GM23338 (cell line): ENCODE measurements around the gene LPA. TPM values are rescaled to one million over a fixed set of nuclear protein-coding genes. Genes with fewer than 3 reads are reported as not detected.

Experiments used
- ATAC-seq: fragments of 200-7000 bp; cut with Tn5 transposase; 3 replicates; pipeline ENCODE4 v1.9.1; 2020
- DNase-seq: peaks from one replicate; pipeline ENCODE4 v3.0.0-alpha.2; 2015; ENCODE audit warnings: low spot score
- H2AFZ ChIP-seq: fragments of 200-600 bp; sonication (generic); 2 replicates; pipeline ENCODE4 v1.8.0; 2016; ENCODE audit warnings: antibody characterized with exemption, mild to moderate bottlenecking, moderate library complexity
- H3F3A ChIP-seq: fragments of 200-600 bp; sonication (generic); replicated peaks from 2 replicates; pipeline ENCODE4 v1.8.0; 2017; ENCODE audit warnings: antibody characterized with exemption, mixed run types, low read depth
- H3K27ac ChIP-seq: fragments of 200-600 bp; sonication (generic); 2 replicates; pipeline ENCODE4 v1.6.1; 2016; ENCODE audit warnings: low read depth
- H3K27me3 ChIP-seq: fragments of 200-600 bp; sonication (generic); 2 replicates; pipeline ENCODE4 v1.8.0; 2016; ENCODE audit warnings: mild to moderate bottlenecking, mixed run types, moderate library complexity; ENCODE audit not compliant: insufficient read depth
- H3K36me3 ChIP-seq: fragments of 200-600 bp; sonication (generic); 2 replicates; pipeline ENCODE4 v1.8.0; 2016; ENCODE audit warnings: mild to moderate bottlenecking; ENCODE audit not compliant: insufficient read depth
- H3K4me1 ChIP-seq: fragments of 200-600 bp; sonication (generic); 2 replicates; pipeline ENCODE4 v1.8.0; 2016; ENCODE audit warnings: mild to moderate bottlenecking, moderate library complexity; ENCODE audit not compliant: insufficient read depth
- H3K4me2 ChIP-seq: fragments of 200-600 bp; sonication (generic); 2 replicates; pipeline ENCODE4 v1.7.1; 2017; ENCODE audit warnings: mixed run types
- H3K4me3 ChIP-seq: fragments of 200-600 bp; sonication (generic); 2 replicates; pipeline ENCODE4 v1.6.1; 2016; ENCODE audit warnings: mixed run types
- H3K79me2 ChIP-seq: fragments of 200-600 bp; sonication (generic); replicated peaks from 2 replicates; pipeline ENCODE4 v1.8.0; 2017; ENCODE audit warnings: mild to moderate bottlenecking; ENCODE audit not compliant: insufficient read depth
- H3K9me2 ChIP-seq: fragments of 200-600 bp; sonication (generic); 2 replicates; pipeline ENCODE4 v1.8.0; 2017; ENCODE audit not compliant: insufficient read depth
- H4K20me1 ChIP-seq: fragments of 200-600 bp; sonication (generic); replicated peaks from 2 replicates; pipeline ENCODE4 v1.8.0; 2017; ENCODE audit warnings: mild to moderate bottlenecking; ENCODE audit not compliant: insufficient read depth
- H3K27ac Mint-ChIP-seq: 2 replicates; pipeline ENCODE4 v1.8.0; 2020; ENCODE audit warnings: inconsistent platforms, mild to moderate bottlenecking, moderate library complexity, mixed read lengths
- H3K27me3 Mint-ChIP-seq: 3 replicates; pipeline ENCODE4 v1.8.0; 2022; ENCODE audit warnings: low read depth, mild to moderate bottlenecking, moderate library complexity, mixed read lengths, inconsistent platforms; ENCODE audit not compliant: insufficient read depth, poor library complexity
- H3K36me3 Mint-ChIP-seq: 3 replicates; pipeline ENCODE4 v1.8.0; 2021; ENCODE audit warnings: low read depth, mild to moderate bottlenecking, inconsistent platforms, moderate library complexity, mixed read lengths
- H3K4me1 Mint-ChIP-seq: 3 replicates; pipeline ENCODE4 v1.8.0; 2020; ENCODE audit warnings: mild to moderate bottlenecking, inconsistent platforms, mixed read lengths
- H3K4me3 Mint-ChIP-seq: 3 replicates; pipeline ENCODE4 v1.8.0; 2021; ENCODE audit warnings: moderate library complexity, mild to moderate bottlenecking, inconsistent platforms, mixed read lengths
- H3K9me3 Mint-ChIP-seq: 3 replicates; pipeline ENCODE4 v1.8.0; 2020; ENCODE audit warnings: moderate library complexity, mild to moderate bottlenecking, inconsistent platforms, mixed read lengths
- EZH2 ChIP-seq: fragments of 200-600 bp; sonication (generic); IDR thresholded peaks from one replicate; pipeline ENCODE4 v1.8.0; 2017; ENCODE audit warnings: antibody characterized with exemption, mild to moderate bottlenecking, low read depth; ENCODE audit not compliant: unreplicated experiment
- EZH2phosphoT487 ChIP-seq: fragments of 200-600 bp; sonication (generic); IDR thresholded peaks from one replicate; pipeline ENCODE4 v1.8.1; 2018; ENCODE audit warnings: antibody characterized with exemption; ENCODE audit not compliant: unreplicated experiment
- NANOG ChIP-seq: IDR thresholded peaks from 2 replicates; pipeline ENCODE4 v1.6.1; 2016; ENCODE audit warnings: antibody characterized with exemption, borderline replicate concordance
- STAT1 ChIP-seq: IDR thresholded peaks from one replicate; pipeline ENCODE4 v1.6.1; 2016; ENCODE audit warnings: antibody characterized with exemption; ENCODE audit not compliant: unreplicated experiment
- ZNF114 ChIP-seq: fragments of 250-450 bp; sonication (Bioruptor Pico); IDR thresholded peaks from 2 replicates; pipeline ENCODE4 v1.5.0; 2020; ENCODE audit warnings: mild to moderate bottlenecking, moderate library complexity
- ZNF331 ChIP-seq: fragments of 250-450 bp; sonication (Bioruptor Pico); IDR thresholded peaks from 2 replicates; pipeline ENCODE4 v1.5.0; 2020; ENCODE audit warnings: low read depth, mild to moderate bottlenecking, moderate library complexity
- polyA plus RNA-seq: library from polyadenylated mRNA; unstranded; fragments of >200 nt; fragmentation: Nextera tagmentation; extraction: Ambion mirVana; gene quantifications from 2 replicates; pipeline ENCODE4 v1.2.1, GENCODE V29; 2016
- total RNA-seq: library from RNA; depleted of rRNA; stranded (reverse); fragments of >200 nt; shearing (Covaris generic); gene quantifications from 2 replicates; pipeline ENCODE4 v1.2.3, GENCODE V29; 2014
- TF ChIP-seq, protein P1 (sequence below): IDR thresholded peaks from 2 replicates; pipeline ENCODE4 v1.6.1; 2016; ENCODE audit warnings: antibody characterized with exemption
- TF ChIP-seq, protein P2 (sequence below): fragments of 250-450 bp; sonication (Bioruptor Pico); IDR thresholded peaks from 2 replicates; pipeline ENCODE4 v1.5.0; 2020; ENCODE audit warnings: mild to moderate bottlenecking, moderate library complexity

The LPA gene
- total and polyA plus RNA-seq, 2 experiments from 2014 or later = 0.17 TPM; not detected in 1

DNA sequence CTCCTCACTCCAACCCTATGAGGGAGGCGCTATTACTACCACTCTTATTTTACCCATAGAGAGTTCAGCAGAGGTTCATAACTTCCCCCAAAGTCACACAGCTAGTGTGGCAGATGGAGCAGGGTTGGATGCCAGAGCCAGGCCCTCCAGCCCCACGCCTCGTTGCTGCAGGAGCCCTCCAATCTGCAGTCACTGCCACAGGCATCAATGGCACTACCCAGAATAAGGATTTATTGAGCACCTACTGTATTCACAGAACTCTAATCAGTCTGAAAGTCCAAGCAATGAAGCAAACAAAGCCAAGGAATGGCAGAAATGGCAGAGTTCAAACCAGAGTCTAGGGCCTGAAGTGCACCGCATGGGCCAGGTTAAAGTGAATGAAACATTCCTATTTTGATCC is 144.9 kb downstream of the LPA start:
- DNase-seq (no peak), ATAC-seq (no peak)
- H4K20me1 ChIP-seq = no peaks in the 10 kb centered on the region
- no peak for TF ChIP-seq NANOG
- TF ChIP-seq, protein P1, sequence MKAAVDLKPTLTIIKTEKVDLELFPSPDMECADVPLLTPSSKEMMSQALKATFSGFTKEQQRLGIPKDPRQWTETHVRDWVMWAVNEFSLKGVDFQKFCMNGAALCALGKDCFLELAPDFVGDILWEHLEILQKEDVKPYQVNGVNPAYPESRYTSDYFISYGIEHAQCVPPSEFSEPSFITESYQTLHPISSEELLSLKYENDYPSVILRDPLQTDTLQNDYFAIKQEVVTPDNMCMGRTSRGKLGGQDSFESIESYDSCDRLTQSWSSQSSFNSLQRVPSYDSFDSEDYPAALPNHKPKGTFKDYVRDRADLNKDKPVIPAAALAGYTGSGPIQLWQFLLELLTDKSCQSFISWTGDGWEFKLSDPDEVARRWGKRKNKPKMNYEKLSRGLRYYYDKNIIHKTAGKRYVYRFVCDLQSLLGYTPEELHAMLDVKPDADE = no peak
- H3K27ac Mint-ChIP-seq = no peak overlapping the region
- peak overlapping the region; percentile 58 for H3K4me3 ChIP-seq
- H3K27me3 ChIP-seq = peaks cover 9% of the 10 kb centered on the region; the same call in 1 of the 2 replicates
- peaks cover 7% of the 10 kb centered on the region; the same call in 2 of the 3 replicates for H3K9me3 Mint-ChIP-seq
- peaks cover 5% of the 10 kb centered on the region for H3K27me3 Mint-ChIP-seq
- no peaks in the 10 kb centered on the region for H3K79me2 ChIP-seq
- no peaks in the 10 kb centered on the region for H3K36me3 ChIP-seq
- no peaks in the 10 kb centered on the region; the same call in 1 of the 2 replicates for H3K4me1 ChIP-seq
- H2AFZ ChIP-seq = no peak overlapping the region
- peak overlapping the region; percentile 91 for H3K4me3 Mint-ChIP-seq
- H3K27ac ChIP-seq = no peak overlapping the region
- H3K4me1 Mint-ChIP-seq = peaks cover 14% of the 10 kb centered on the region
- peak overlapping the region; percentile 76 for H3K4me2 ChIP-seq
- H3F3A ChIP-seq = no peaks in the 10 kb centered on the region
- 0 out of 2 replicates have a peak, but pooled peaks cover 3% of the 10 kb centered on the region for H3K9me2 ChIP-seq
- no peaks in the 10 kb centered on the region for H3K36me3 Mint-ChIP-seq

DNA sequence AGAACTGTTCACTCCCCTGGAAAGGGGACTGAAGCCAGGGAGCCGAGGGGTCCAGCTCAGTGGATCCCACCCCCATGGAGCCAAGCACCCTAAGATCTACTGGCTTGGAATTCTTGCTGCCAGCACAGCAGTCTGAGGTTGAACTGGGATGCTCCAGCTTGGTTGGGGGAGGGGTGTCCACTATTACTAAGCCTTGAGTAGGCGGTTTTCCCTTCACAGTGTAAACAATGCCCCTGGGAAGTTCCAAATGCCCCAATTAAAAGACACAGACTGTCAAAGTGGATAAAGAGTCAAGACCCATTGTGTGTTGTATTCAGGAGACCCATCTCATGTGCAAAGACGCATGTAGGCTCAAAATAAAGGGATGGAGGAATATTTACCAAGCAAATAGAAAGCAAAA is 150.2 kb downstream of the LPA start:
- no peaks in the 10 kb centered on the region for H3K27me3 Mint-ChIP-seq
- ATAC-seq (no peak), DNase-seq (peak; percentile 9)
- H3K9me3 Mint-ChIP-seq = peaks cover 12% of the 10 kb centered on the region; the same call in 2 of the 3 replicates
- Histone ChIP-seq H3K36me3 (no peaks in the 10 kb centered on the region), H3K4me1 (no peaks in the 10 kb centered on the region), H4K20me1 (no peaks in the 10 kb centered on the region), H3K4me2 (no peak overlapping the region), H3K27me3 (no peaks in the 10 kb centered on the region), H3K79me2 (no peaks in the 10 kb centered on the region), H3K9me2 (0 out of 2 replicates have a peak, but pooled peaks cover 3% of the 10 kb centered on the region), H3K4me3 (no peak overlapping the region), H3K27ac (no peak overlapping the region), H2AFZ (no peak overlapping the region), H3F3A (no peaks in the 10 kb centered on the region)
- no peaks in the 10 kb centered on the region for H3K36me3 Mint-ChIP-seq
- H3K4me1 Mint-ChIP-seq = no peaks in the 10 kb centered on the region; the same call in none of the 3 replicates
- TF ChIP-seq ZNF114 (CRISPR knock-in tag) (no peak), NANOG (no peak)
- H3K4me3 Mint-ChIP-seq = no peak overlapping the region
- H3K27ac Mint-ChIP-seq = no peak overlapping the region

DNA sequence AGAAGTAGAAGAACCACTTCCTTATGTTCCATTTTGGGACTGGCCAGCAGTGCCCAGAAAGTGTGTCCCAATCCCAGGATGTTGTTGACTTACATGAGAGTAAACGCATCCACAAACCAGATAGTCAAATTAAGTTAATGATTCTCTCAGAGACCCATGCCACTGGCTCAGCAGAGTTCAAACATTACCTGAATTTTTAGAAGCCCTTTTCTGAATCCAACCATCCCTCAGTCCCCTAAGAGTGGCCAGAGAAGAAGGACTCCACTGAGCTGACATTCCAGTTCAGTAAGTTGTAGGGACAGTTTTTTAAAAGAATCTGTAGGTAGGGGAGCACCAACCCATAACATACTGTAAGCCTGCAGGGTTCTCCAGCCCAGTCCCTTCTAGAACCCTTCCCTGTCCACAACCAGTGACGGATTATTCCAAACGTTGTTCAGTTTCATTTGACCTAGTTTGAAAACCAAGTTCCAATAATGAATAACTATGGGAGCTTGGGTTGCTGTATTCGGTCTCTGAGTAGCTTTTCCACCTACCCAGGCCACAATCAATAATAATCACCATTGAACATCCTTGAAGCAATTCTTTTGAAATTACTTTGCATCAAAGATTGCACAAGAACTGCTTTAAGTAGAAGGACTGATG is 153.0 kb downstream of the LPA start:
- no peaks in the 10 kb centered on the region for H3K27me3 ChIP-seq
- no peaks in the 10 kb centered on the region for H3K36me3 Mint-ChIP-seq
- H3K4me1 Mint-ChIP-seq = no peaks in the 10 kb centered on the region; the same call in 1 of the 3 replicates
- no peaks in the 10 kb centered on the region for H3K4me1 ChIP-seq
- DNase-seq = no peak
- H2AFZ ChIP-seq = no peak overlapping the region
- no peak overlapping the region for H3K4me2 ChIP-seq
- H3K79me2 ChIP-seq = no peaks in the 10 kb centered on the region
- no peaks in the 10 kb centered on the region for H3F3A ChIP-seq
- no peak overlapping the region for H3K4me3 ChIP-seq
- H3K36me3 ChIP-seq = no peaks in the 10 kb centered on the region
- no peak overlapping the region for H3K27ac ChIP-seq
- H3K9me2 ChIP-seq = 0 out of 2 replicates have a peak, but pooled peaks cover 3% of the 10 kb centered on the region
- H3K27me3 Mint-ChIP-seq = peaks cover 1% of the 10 kb centered on the region
- no peak for ATAC-seq
- no peak overlapping the region for H3K4me3 Mint-ChIP-seq
- H3K9me3 Mint-ChIP-seq = peaks cover 8% of the 10 kb centered on the region; the same call in 2 of the 3 replicates
- H4K20me1 ChIP-seq = no peaks in the 10 kb centered on the region
- H3K27ac Mint-ChIP-seq = no peak overlapping the region
- TF ChIP-seq EZH2phosphoT487 (no peak), STAT1 (no peak), NANOG (no peak), ZNF331 (CRISPR knock-in tag) (no peak), EZH2 (no peak)
- TF ChIP-seq, protein P2, sequence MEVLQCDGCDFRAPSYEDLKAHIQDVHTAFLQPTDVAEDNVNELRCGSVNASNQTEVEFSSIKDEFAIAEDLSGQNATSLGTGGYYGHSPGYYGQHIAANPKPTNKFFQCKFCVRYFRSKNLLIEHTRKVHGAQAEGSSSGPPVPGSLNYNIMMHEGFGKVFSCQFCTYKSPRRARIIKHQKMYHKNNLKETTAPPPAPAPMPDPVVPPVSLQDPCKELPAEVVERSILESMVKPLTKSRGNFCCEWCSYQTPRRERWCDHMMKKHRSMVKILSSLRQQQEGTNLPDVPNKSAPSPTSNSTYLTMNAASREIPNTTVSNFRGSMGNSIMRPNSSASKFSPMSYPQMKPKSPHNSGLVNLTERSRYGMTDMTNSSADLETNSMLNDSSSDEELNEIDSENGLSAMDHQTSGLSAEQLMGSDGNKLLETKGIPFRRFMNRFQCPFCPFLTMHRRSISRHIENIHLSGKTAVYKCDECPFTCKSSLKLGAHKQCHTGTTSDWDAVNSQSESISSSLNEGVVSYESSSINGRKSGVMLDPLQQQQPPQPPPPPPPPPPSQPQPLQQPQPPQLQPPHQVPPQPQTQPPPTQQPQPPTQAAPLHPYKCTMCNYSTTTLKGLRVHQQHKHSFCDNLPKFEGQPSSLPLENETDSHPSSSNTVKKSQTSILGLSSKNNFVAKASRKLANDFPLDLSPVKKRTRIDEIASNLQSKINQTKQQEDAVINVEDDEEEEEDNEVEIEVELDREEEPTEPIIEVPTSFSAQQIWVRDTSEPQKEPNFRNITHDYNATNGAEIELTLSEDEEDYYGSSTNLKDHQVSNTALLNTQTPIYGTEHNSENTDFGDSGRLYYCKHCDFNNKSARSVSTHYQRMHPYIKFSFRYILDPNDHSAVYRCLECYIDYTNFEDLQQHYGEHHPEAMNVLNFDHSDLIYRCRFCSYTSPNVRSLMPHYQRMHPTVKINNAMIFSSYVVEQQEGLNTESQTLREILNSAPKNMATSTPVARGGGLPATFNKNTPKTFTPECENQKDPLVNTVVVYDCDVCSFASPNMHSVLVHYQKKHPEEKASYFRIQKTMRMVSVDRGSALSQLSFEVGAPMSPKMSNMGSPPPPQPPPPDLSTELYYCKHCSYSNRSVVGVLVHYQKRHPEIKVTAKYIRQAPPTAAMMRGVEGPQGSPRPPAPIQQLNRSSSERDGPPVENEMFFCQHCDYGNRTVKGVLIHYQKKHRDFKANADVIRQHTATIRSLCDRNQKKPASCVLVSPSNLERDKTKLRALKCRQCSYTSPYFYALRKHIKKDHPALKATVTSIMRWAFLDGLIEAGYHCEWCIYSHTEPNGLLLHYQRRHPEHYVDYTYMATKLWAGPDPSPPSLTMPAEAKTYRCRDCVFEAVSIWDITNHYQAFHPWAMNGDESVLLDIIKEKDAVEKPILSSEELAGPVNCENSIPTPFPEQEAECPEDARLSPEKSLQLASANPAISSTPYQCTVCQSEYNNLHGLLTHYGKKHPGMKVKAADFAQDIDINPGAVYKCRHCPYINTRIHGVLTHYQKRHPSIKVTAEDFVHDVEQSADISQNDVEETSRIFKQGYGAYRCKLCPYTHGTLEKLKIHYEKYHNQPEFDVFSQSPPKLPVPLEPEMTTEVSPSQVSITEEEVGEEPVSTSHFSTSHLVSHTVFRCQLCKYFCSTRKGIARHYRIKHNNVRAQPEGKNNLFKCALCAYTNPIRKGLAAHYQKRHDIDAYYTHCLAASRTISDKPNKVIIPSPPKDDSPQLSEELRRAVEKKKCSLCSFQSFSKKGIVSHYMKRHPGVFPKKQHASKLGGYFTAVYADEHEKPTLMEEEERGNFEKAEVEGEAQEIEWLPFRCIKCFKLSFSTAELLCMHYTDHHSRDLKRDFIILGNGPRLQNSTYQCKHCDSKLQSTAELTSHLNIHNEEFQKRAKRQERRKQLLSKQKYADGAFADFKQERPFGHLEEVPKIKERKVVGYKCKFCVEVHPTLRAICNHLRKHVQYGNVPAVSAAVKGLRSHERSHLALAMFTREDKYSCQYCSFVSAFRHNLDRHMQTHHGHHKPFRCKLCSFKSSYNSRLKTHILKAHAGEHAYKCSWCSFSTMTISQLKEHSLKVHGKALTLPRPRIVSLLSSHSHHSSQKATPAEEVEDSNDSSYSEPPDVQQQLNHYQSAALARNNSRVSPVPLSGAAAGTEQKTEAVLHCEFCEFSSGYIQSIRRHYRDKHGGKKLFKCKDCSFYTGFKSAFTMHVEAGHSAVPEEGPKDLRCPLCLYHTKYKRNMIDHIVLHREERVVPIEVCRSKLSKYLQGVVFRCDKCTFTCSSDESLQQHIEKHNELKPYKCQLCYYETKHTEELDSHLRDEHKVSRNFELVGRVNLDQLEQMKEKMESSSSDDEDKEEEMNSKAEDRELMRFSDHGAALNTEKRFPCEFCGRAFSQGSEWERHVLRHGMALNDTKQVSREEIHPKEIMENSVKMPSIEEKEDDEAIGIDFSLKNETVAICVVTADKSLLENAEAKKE (CRISPR knock-in tag) = no peak
